WTC11 (cell line): ENCODE data around the gene POMGNT1. TPM values are rescaled to one million over a fixed set of nuclear protein-coding genes. Genes with fewer than 3 reads are reported as not detected.

ENCODE experiments used
- ATAC-seq: fragments of 200-7000 bp; cut with Tn5 transposase; 2 replicates; pipeline ENCODE4 v1.10.0; 2021; ENCODE audit warnings: mild to moderate bottlenecking, moderate library complexity
- CTCF ChIA-PET: fragments of 300-600 bp; sonication (Branson Sonifier 250); formaldehyde crosslinking; loops from one replicate; lab custom pipeline; 2021; ENCODE audit warnings: antibody characterized with exemption; lab: Charles Lee
- POLR2A ChIA-PET: fragments of 350-600 bp; sonication (Branson Sonifier 250); formaldehyde crosslinking; loops from one replicate; lab custom pipeline; 2021; ENCODE audit warnings: antibody characterized with exemption; lab: Charles Lee
- DNase-seq: peaks from one replicate; pipeline ENCODE4 v3.0.0; 2021; ENCODE audit warnings: low spot score
- H3K27ac Mint-ChIP-seq: 2 replicates; pipeline ENCODE4 v1.8.0; 2021; ENCODE audit warnings: mixed read lengths
- H3K27me3 Mint-ChIP-seq: 2 replicates; pipeline ENCODE4 v1.8.0; 2021; ENCODE audit warnings: low read depth, mild to moderate bottlenecking, moderate library complexity, mixed read lengths
- H3K36me3 Mint-ChIP-seq: 2 replicates; pipeline ENCODE4 v1.8.0; 2021; ENCODE audit warnings: mixed read lengths
- H3K4me1 Mint-ChIP-seq: 2 replicates; pipeline ENCODE4 v1.8.0; 2022; ENCODE audit warnings: mixed read lengths
- H3K4me3 Mint-ChIP-seq: 2 replicates; pipeline ENCODE4 v1.8.0; 2021; ENCODE audit warnings: mild to moderate bottlenecking, moderate library complexity, mixed read lengths
- H3K9me3 Mint-ChIP-seq: 2 replicates; pipeline ENCODE4 v1.8.0; 2021; ENCODE audit warnings: mixed read lengths
- ERG ChIP-seq: fragments of 250-450 bp; sonication (Bioruptor Pico); IDR thresholded peaks from 2 replicates; pipeline ENCODE4 v1.8.0; 2021; ENCODE audit warnings: mild to moderate bottlenecking
- FOXJ3 ChIP-seq: sonication (generic); formaldehyde crosslinking; IDR thresholded peaks from 2 replicates; pipeline ENCODE4 v1.9.0; 2021; ENCODE audit warnings: missing genetic modification reagents, mild to moderate bottlenecking, borderline replicate concordance
- HMGA2 ChIP-seq: fragments of 250-450 bp; sonication (Bioruptor Pico); IDR thresholded peaks from 2 replicates; pipeline ENCODE4 v1.4.0; 2021; ENCODE audit warnings: mild to moderate bottlenecking, moderate library complexity
- JUN ChIP-seq: sonication (generic); formaldehyde crosslinking; IDR thresholded peaks from 2 replicates; pipeline ENCODE4 v1.8.0; 2023; ENCODE audit warnings: mild to moderate bottlenecking, missing genetic modification reagents
- NR3C1 ChIP-seq: sonication (generic); formaldehyde crosslinking; conservative IDR thresholded peaks from 2 replicates; pipeline ENCODE4 v1.8.1; 2023; ENCODE audit warnings: low read depth, mild to moderate bottlenecking, missing genetic modification reagents
- RELA ChIP-seq: sonication (generic); formaldehyde crosslinking; IDR thresholded peaks from 2 replicates; pipeline ENCODE4 v1.8.1; 2022; ENCODE audit warnings: missing genetic modification reagents, mild to moderate bottlenecking, borderline replicate concordance
- SMAD3 ChIP-seq: sonication (generic); formaldehyde crosslinking; IDR thresholded peaks from 2 replicates; pipeline ENCODE4 v1.8.0; 2022; ENCODE audit warnings: missing genetic modification reagents, mild to moderate bottlenecking, borderline replicate concordance
- ZNF138 ChIP-seq: sonication (generic); formaldehyde crosslinking; conservative IDR thresholded peaks from 2 replicates; pipeline ENCODE4 v1.8.1; 2022; ENCODE audit warnings: mild to moderate bottlenecking, moderate library complexity, missing genetic modification reagents
- ZNF281 ChIP-seq: sonication (generic); formaldehyde crosslinking; IDR thresholded peaks from 2 replicates; pipeline ENCODE4 v1.8.0; 2023; ENCODE audit warnings: mild to moderate bottlenecking, missing genetic modification reagents
- ZNF396 ChIP-seq: fragments of 250-450 bp; sonication (Bioruptor Pico); IDR thresholded peaks from 2 replicates; pipeline ENCODE4 v1.8.0; 2021; ENCODE audit warnings: mild to moderate bottlenecking, moderate library complexity, borderline replicate concordance
- ZNF416 ChIP-seq: fragments of 250-450 bp; sonication (Bioruptor Pico); IDR thresholded peaks from 2 replicates; pipeline ENCODE4 v1.9.0; 2021; ENCODE audit warnings: mild to moderate bottlenecking, inconsistent platforms
- ZNF423 ChIP-seq: fragments of 250-450 bp; sonication (Bioruptor Pico); IDR thresholded peaks from 2 replicates; pipeline ENCODE4 v2.1.2; 2022; ENCODE audit warnings: mild to moderate bottlenecking, moderate library complexity
- ZSCAN18 ChIP-seq: fragments of 250-450 bp; sonication (Bioruptor Pico); IDR thresholded peaks from 2 replicates; pipeline ENCODE4 v2.1.2; 2022; ENCODE audit warnings: mild to moderate bottlenecking, moderate library complexity
- total RNA-seq: library from RNA; stranded (reverse); gene quantifications from 3 replicates; pipeline ENCODE4 v1.2.3, GENCODE V29; 2021
- TF ChIP-seq, protein P1 (sequence below): fragments of 250-450 bp; sonication (Bioruptor Pico); conservative IDR thresholded peaks from 2 replicates; pipeline ENCODE4 v1.9.0; 2021; ENCODE audit warnings: mild to moderate bottlenecking
- TF ChIP-seq, protein P2 (sequence below): sonication (generic); formaldehyde crosslinking; IDR thresholded peaks from 2 replicates; pipeline ENCODE4 v1.8.1; 2022; ENCODE audit warnings: mild to moderate bottlenecking, moderate library complexity, missing genetic modification reagents
- TF ChIP-seq, protein P3 (sequence below): sonication (generic); formaldehyde crosslinking; IDR thresholded peaks from 2 replicates; pipeline ENCODE4 v1.8.0; 2022; ENCODE audit warnings: mild to moderate bottlenecking, missing genetic modification reagents

Gene POMGNT1
- total RNA-seq, 1 experiment from 2014 or later = 42.5 TPM

GRCh38 chr1:46211051-46211450 is 12.8 kb upstream of the POMGNT1 start (continued):
- TF ChIP-seq ZNF281 (CRISPR knock-in tag) = no peak
- TF ChIP-seq ZSCAN18 (CRISPR knock-in tag) = no peak
- TF ChIP-seq, protein P1, sequence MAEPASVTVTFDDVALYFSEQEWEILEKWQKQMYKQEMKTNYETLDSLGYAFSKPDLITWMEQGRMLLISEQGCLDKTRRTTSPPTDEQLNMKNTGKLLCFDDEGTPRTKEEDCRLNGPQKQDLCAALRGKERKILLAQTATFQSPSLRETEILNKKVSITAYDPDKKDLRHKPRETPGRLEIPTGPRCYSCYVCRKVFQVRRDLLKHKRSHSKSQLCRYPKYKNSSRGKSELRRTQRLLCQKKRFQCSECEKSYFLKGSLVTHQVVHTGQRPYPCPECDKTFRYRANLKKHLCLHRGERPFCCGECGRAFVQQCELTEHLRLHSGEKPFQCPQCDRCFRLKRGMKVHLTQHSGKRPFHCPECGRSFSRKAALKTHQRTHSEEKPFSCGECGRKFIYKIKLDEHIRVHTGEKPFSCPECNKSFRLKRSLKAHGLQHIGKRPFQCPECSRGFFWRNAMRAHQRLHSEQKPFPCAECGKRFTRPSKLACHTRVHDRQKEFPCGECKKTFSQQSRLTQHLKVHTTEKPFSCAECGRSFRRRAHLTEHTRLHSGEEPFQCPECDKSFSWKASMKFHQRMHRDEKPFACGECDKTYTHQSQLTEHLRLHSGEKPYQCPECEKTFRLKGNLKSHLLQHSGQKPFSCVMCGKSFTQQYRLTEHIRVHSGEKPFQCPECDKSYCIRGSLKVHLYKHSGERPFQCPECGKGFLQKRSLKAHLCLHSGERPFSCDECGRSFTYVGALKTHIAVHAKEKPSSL (CRISPR knock-in tag) = no peak
- TF ChIP-seq ZNF416 (CRISPR knock-in tag) = no peak

GRCh38 chr1:46210561-46210960 is 12.3 kb upstream of the POMGNT1 start:
- ChIA-PET POLR2A (no interaction called here), CTCF (interaction anchor here (1.8 kb wide), 1 partner anchor 13 kb away, joined by 6 read pairs; no protein-coding TSS in a partner anchor)
- ATAC-seq = no peak

GRCh38 chr1:46206399-46206798 is 8.2 kb upstream of the POMGNT1 start:
- Mint-ChIP-seq H3K4me1 (peaks cover 24% of the 10 kb centered on the region), H3K27me3 (no peaks in the 10 kb centered on the region; the same call in 1 of the 2 replicates), H3K9me3 (no peaks in the 10 kb centered on the region), H3K27ac (no peak overlapping the region), H3K36me3 (no peaks in the 10 kb centered on the region), H3K4me3 (no peak overlapping the region)
- no peak for DNase-seq
- ATAC-seq = no peak
- ChIA-PET CTCF (interaction anchor here (0.7 to 7.2 kb wide), 2 partner anchors 18 to 25 kb away, joined by 4 to 67 read pairs; no protein-coding TSS in a partner anchor), POLR2A (no interaction called here)
- TF ChIP-seq NR3C1 (CRISPR knock-in tag) = no peak
- TF ChIP-seq, protein P2, sequence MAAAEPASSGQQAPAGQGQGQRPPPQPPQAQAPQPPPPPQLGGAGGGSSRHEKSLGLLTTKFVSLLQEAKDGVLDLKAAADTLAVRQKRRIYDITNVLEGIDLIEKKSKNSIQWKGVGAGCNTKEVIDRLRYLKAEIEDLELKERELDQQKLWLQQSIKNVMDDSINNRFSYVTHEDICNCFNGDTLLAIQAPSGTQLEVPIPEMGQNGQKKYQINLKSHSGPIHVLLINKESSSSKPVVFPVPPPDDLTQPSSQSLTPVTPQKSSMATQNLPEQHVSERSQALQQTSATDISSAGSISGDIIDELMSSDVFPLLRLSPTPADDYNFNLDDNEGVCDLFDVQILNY (CRISPR knock-in tag) = no peak

More at GRCh38 chr1:46210561-46210960, 12.3 kb upstream of the POMGNT1 start:
- no peak for TF ChIP-seq ZNF423
- TF ChIP-seq ZNF138 (CRISPR knock-in tag) = no peak
- no peak for TF ChIP-seq HMGA2
- TF ChIP-seq FOXJ3 (CRISPR knock-in tag) = no peak
- TF ChIP-seq, protein P3, sequence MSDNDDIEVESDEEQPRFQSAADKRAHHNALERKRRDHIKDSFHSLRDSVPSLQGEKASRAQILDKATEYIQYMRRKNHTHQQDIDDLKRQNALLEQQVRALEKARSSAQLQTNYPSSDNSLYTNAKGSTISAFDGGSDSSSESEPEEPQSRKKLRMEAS (CRISPR knock-in tag) = no peak
- TF ChIP-seq ZNF396 = no peak
- no peak for TF ChIP-seq ERG
- TF ChIP-seq RELA (CRISPR knock-in tag) = no peak
- no peak for TF ChIP-seq JUN (CRISPR knock-in tag)
- no peak for TF ChIP-seq SMAD3 (CRISPR knock-in tag)
- TF ChIP-seq, protein P2 (CRISPR knock-in tag) = no peak
- no peak for DNase-seq
- H3K9me3 Mint-ChIP-seq = no peaks in the 10 kb centered on the region
- H3K27ac Mint-ChIP-seq = no peak overlapping the region
- H3K4me3 Mint-ChIP-seq = no peak overlapping the region
- peaks cover 5% of the 10 kb centered on the region for H3K4me1 Mint-ChIP-seq
- H3K27me3 Mint-ChIP-seq = no peaks in the 10 kb centered on the region
- H3K36me3 Mint-ChIP-seq = no peaks in the 10 kb centered on the region
